Measurements from ENCODE around the gene OTOS. TPM values are rescaled to one million over a fixed set of nuclear protein-coding genes. Genes with fewer than 3 reads are reported as not detected.

Gene OTOS
- total RNA-seq, 1 experiment from 2014 or later = not detected

- TF ChIP-seq CTCF (conservative IDR thresholded peaks at IDR 0.05; ENCODE audit: low read depth, low read length) = no peak
- TF ChIP-seq EZH2 (IDR thresholded peaks at IDR 0.05; ENCODE audit: borderline replicate concordance, low read depth, low read length, poor library complexity, severe bottlenecking) = no peak
- H3K27ac ChIP-seq (ENCODE audit: low read depth, low read length, poor library complexity, severe bottlenecking) = no peak overlapping the region
- intact Hi-C loops (cut with micrococcal nuclease; ENCODE audit: unreplicated experiment) = no loop called here
- H3K27me3 ChIP-seq (replicated peaks; ENCODE audit: insufficient read depth, low read depth, low read length, poor library complexity) = peaks cover 2% of the 10 kb centered on the region
- H3K9me3 ChIP-seq (ENCODE audit: low read depth, low read length, poor library complexity, severe bottlenecking) = no peaks in the 10 kb centered on the region
- no peaks in the 10 kb centered on the region for H3K4me1 ChIP-seq (ENCODE audit: insufficient read depth, low read length, poor library complexity, severe bottlenecking)
- no peak overlapping the region for H3K4me3 ChIP-seq (ENCODE audit: low read depth, low read length, poor library complexity, severe bottlenecking)
- BruUV-seq (replicated peaks) = no TSS peak
- H3K36me3 ChIP-seq (ENCODE audit: insufficient read depth, low read length, poor library complexity, severe bottlenecking) = no peaks in the 10 kb centered on the region
- ChIA-PET CTCF (no interaction called here), POLR2A (ENCODE audit: low non-redundant PET) (no interaction called here)
- DNase-seq (ENCODE audit: low spot score) = no peak
Observed at GRCh38 chr2:240146141-240146561, 5.7 kb upstream of the OTOS start.

GRCh38 chr2:240145461-240145860 lies 5.0 kb upstream of the OTOS start:
- ChIA-PET CTCF (no interaction called here), POLR2A (ENCODE audit: low non-redundant PET) (no interaction called here)
- no TSS peak for BruUV-seq (replicated peaks)
- intact Hi-C loops (cut with micrococcal nuclease; ENCODE audit: unreplicated experiment) = no loop called here
- no peak overlapping the region for H3K4me3 ChIP-seq (ENCODE audit: low read depth, low read length, poor library complexity, severe bottlenecking)
- no peaks in the 10 kb centered on the region for H3K4me1 ChIP-seq (ENCODE audit: insufficient read depth, low read length, poor library complexity, severe bottlenecking)
- no peaks in the 10 kb centered on the region for H3K9me3 ChIP-seq (ENCODE audit: low read depth, low read length, poor library complexity, severe bottlenecking)
- no peaks in the 10 kb centered on the region for H3K36me3 ChIP-seq (ENCODE audit: insufficient read depth, low read length, poor library complexity, severe bottlenecking)
- DNase-seq (ENCODE audit: low spot score) = no peak
- TF ChIP-seq CTCF (conservative IDR thresholded peaks at IDR 0.05; ENCODE audit: low read depth, low read length) (no peak), EZH2 (IDR thresholded peaks at IDR 0.05; ENCODE audit: borderline replicate concordance, low read depth, low read length, poor library complexity, severe bottlenecking) (no peak)
- no peak overlapping the region for H3K27ac ChIP-seq (ENCODE audit: low read depth, low read length, poor library complexity, severe bottlenecking)
- no peaks in the 10 kb centered on the region for H3K27me3 ChIP-seq (replicated peaks; ENCODE audit: insufficient read depth, low read depth, low read length, poor library complexity)

- no peak overlapping the region for H3K27ac ChIP-seq (ENCODE audit: low read depth, low read length, poor library complexity, severe bottlenecking)
- TF ChIP-seq CTCF (conservative IDR thresholded peaks at IDR 0.05; ENCODE audit: low read depth, low read length) (no peak), EZH2 (IDR thresholded peaks at IDR 0.05; ENCODE audit: borderline replicate concordance, low read depth, low read length, poor library complexity, severe bottlenecking) (no peak)
- intact Hi-C loops (cut with micrococcal nuclease; ENCODE audit: unreplicated experiment) = no loop called here
- no peaks in the 10 kb centered on the region for H3K27me3 ChIP-seq (replicated peaks; ENCODE audit: insufficient read depth, low read depth, low read length, poor library complexity)
- BruUV-seq (replicated peaks) = no TSS peak
- ChIA-PET CTCF (interaction anchor here (0.5 to 1.6 kb wide), 3 partner anchors 81 to 1675 kb away, joined by 5 to 21 read pairs (median 5); no protein-coding TSS in a partner anchor), POLR2A (ENCODE audit: low non-redundant PET) (no interaction called here)
- no peaks in the 10 kb centered on the region for H3K36me3 ChIP-seq (ENCODE audit: insufficient read depth, low read length, poor library complexity, severe bottlenecking)
- no peak overlapping the region for H3K4me3 ChIP-seq (ENCODE audit: low read depth, low read length, poor library complexity, severe bottlenecking)
- H3K4me1 ChIP-seq (ENCODE audit: insufficient read depth, low read length, poor library complexity, severe bottlenecking) = no peaks in the 10 kb centered on the region
- H3K9me3 ChIP-seq (ENCODE audit: low read depth, low read length, poor library complexity, severe bottlenecking) = no peaks in the 10 kb centered on the region
- no peak for DNase-seq (ENCODE audit: low spot score)
Observed at GRCh38 chr2:240144649-240145261, 4.3 kb upstream of the OTOS start.

All from A673 (cell line).